ENCODE data around the gene FGFRL1. TPM values are rescaled to one million over a fixed set of nuclear protein-coding genes. Genes with fewer than 3 reads are reported as not detected.
A peak's percentile ranks its signal among the peaks of the same experiment; 100 is the strongest.

The FGFRL1 gene, protein sequence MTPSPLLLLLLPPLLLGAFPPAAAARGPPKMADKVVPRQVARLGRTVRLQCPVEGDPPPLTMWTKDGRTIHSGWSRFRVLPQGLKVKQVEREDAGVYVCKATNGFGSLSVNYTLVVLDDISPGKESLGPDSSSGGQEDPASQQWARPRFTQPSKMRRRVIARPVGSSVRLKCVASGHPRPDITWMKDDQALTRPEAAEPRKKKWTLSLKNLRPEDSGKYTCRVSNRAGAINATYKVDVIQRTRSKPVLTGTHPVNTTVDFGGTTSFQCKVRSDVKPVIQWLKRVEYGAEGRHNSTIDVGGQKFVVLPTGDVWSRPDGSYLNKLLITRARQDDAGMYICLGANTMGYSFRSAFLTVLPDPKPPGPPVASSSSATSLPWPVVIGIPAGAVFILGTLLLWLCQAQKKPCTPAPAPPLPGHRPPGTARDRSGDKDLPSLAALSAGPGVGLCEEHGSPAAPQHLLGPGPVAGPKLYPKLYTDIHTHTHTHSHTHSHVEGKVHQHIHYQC
- 10 to 100 TPM; 15.2 to 16.6 TPM for total RNA-seq

DNA sequence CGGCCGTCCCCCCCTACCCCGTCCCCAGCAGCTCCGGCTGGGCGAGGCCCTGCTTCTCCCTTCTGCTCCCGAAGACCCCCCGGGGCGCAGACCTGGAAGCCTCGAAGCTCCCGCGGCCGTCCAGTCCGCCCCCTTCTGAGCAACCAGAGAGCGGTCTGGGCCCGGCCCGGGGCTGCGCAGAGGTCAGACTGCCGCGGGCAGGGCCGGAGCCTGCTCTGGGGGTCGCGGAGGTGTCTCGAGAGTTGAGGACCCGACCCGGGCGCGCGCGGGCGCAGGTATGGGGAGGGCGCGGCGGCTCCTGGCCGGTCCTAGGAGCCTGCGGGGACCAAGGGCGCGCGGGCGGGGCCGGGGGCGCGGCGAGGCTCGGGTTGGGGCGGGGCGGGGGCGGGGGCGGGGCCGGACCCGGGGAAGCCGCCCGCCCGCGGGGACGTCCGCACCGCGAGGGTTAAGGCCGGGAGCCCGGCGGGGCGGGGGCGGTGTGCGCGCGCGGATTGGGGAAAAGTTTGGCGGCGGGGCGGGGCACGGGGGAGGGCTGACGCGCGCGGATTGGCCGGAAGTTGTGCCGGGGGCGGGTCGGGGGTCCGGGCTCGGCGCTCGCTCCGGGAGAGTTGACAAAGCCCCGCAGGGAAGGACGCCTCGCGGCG is at the start of gene FGFRL1:
TSS of gene FGFRL1 (plus strand) at position 605 of the 644 bp plus-strand sequence. CDS start 860 bp downstream, outside the sequence.
- Mint-ChIP-seq H3K9me3 (no peaks in the 10 kb centered on the region), H3K27me3 (peaks cover 24 to 25% of the 10 kb centered on the region in 2 donors), H3K27ac (peak within 1 kb of the TSS; percentile 85 to 95), H3K36me3 (peaks cover 5% of the 10 kb centered on the region), H3K4me3 (peak within 1 kb of the TSS; percentile 90), H3K4me1 (ENCODE audit: low read depth in 2 of 2) (peaks cover 12 to 13% of the 10 kb centered on the region in 2 donors)
- DNase-seq (ENCODE audit: low spot score) (peak; percentile 96), ATAC-seq (peak; percentile 73 to 79)

DNA sequence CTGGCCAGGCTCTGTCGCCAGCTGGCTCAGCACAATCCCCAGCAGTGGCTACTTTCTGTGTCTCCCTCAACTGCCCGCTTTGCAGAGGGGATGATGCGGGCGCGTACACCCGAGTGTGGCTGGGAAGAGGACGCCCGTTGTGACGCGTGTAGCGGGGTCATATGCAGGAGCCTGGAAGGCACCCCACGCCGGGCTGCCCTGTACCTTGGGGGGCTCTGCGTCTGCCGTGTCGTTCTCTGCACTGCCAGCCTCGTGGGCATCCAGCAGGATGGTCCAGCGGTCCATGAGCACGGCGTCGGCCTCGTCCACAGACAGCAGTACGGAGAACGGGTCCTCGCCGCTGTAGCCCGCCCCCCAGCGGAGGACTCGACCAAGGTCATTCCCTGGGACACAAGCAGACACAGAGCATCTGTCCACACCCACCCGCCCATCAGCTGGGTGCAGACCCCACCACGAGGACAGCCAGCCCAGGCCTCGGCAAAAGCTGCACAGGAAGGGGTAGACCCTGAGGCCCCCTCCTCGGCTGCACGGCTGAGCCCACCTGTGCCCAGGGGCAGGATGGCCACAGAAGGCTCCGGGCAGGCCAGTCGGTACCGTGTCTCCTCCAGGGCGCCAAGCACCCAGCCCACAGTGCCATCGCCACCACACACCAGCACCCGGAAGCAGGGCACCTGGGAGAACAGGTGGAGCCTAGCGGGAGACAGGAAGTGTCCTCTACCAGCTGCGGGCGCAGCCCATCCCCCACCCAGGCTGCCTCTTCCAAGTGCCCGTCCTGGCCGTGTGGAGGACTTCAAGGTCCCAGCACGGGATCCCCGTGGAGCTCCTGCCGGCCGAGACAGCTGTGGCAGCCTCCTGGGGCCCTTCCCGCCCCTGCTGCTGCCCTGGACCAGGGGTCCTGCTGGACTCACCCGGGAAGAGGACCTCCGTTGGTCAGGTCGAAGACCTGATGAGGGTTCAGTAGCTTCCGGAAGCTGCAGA is 48.9 kb upstream of the FGFRL1 start:
- DNase-seq (ENCODE audit: low spot score) (peak; percentile 59), ATAC-seq (no peak)
- Mint-ChIP-seq H3K9me3 (no peaks in the 10 kb centered on the region), H3K36me3 (no peaks in the 10 kb centered on the region), H3K27me3 (no peaks in the 10 kb centered on the region), H3K4me3 (no peak overlapping the region), H3K27ac (no peak overlapping the region), H3K4me1 (ENCODE audit: low read depth in 2 of 2) (peaks cover 0 to 6% of the 10 kb centered on the region in 2 donors)

DNA sequence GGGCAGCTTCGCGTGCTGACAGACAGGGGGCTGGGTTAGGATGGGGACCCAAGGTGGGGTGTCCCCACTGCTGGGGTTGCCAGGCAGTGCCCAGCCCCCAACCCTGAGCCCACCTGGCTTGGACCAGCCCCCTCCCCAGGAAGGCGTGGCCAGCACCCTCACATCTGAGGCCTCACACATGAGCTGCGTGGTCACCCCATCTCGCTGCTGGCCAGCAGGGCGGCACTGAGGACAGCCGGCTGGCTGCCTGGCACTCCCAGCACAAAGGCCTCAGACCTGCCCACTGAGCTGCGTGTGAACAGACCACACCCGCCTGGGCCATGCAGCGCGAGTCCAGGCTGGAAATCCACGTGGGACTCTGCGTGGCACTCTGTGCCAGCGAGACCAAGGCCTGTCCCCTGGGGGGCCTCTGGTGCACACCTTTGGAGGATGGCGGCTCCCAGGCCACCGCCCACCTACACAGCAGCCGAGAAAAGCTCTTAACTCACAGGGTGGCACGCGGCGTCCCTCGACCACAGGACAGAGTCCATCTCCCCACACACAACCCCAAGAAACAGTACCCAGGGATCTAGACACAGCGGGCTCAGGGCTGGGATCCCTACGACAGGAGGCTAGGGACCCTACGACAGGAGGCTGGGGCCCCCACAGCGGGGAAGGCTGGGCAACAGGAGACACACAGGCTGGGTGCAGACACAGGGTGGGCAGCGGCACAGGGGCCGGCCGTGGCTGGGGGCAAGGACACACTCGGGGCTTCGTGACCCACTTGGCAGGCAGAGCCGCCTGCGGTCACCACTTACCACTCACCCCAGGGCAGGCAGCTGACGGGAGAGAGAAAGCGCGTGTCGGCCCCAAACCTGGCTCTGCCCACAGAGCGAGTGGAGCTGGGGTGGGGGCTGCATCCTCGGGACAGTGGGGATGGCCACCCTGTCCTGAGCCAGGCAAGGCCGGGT is 47.9 kb upstream of the FGFRL1 start:
- H3K4me1 Mint-ChIP-seq (ENCODE audit: low read depth in 2 of 2) = peaks cover 0 to 6% of the 10 kb centered on the region in 2 donors
- DNase-seq (ENCODE audit: low spot score) (peak; percentile 60), ATAC-seq (no peak)
- no peaks in the 10 kb centered on the region for H3K36me3 Mint-ChIP-seq
- no peak overlapping the region for H3K4me3 Mint-ChIP-seq
- H3K9me3 Mint-ChIP-seq = no peaks in the 10 kb centered on the region
- no peaks in the 10 kb centered on the region for H3K27me3 Mint-ChIP-seq
- no peak overlapping the region for H3K27ac Mint-ChIP-seq

DNA sequence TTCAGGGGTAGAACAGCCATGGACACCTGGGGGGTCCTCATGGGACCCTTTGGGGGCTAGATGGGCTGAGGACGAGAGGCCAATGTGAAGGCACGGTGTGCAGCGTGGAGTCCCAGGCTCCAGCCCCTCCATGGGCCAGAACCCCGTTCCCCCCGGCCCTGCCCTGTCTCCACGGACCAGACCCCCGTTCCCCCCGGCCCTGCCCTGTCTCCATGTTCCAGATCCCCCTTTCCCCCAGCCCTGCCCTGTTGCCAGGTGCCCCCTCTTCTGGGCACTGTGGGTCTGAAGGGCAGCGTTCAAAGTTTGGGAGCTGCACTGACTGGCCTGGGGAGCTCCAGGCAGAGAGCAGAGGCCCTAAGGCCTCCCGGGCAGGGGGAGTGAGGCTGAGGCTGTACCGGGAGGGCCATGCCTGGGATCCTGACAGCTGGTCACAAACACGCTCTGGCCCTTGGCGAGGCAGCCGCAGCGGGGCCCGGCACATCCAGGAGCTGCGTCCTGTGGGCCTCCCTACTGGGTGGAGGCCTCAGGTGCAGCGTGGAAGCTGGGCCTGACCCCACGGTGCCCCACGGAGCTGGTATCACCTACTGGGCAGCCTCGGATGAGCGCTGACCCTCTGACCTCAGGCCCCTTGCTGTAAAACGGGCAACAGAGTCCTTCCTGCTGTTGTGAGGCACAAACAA is 46.9 kb upstream of the FGFRL1 start:
- H3K27me3 Mint-ChIP-seq = no peaks in the 10 kb centered on the region
- no peaks in the 10 kb centered on the region for H3K36me3 Mint-ChIP-seq
- ATAC-seq = no peak
- H3K27ac Mint-ChIP-seq = no peak overlapping the region
- DNase-seq (ENCODE audit: low spot score) = peak; percentile 58
- H3K9me3 Mint-ChIP-seq = no peaks in the 10 kb centered on the region
- H3K4me1 Mint-ChIP-seq (ENCODE audit: low read depth in 2 of 2) = peaks cover 0 to 2% of the 10 kb centered on the region in 2 donors
- no peak overlapping the region for H3K4me3 Mint-ChIP-seq

DNA sequence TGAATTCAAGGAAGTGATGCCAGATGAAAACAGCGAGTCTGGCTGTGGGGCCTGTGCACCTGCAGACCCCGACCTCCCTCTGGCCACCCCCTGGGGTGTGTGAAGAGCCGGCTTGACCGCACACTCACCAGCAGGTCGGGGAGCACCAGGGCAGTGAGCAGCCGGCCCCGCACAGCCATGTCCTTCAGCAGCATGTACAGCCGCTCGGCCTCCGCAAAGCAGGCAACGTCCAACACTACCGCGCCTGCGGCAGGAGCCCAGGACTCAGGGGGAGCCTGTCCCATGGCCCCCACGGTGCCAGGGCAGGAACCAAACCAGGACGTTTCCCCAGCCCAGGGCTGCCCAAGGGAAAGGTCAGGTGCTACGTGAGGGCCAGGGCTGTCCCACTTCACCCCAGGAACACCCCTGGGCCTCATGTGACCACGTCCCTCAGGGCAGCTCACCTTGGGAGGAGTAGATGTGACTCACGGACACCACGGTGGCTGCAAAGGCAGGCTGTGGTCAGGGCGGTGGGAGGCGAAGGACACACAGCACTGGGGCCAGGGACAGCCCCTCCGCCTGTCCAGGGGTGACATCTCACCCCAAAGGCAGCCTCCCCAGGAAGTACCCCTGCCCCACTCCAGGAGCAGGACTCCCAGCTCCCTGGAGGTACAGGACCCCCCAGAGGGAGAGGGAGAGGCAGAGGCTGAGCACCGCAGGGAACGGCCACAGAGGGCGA is 46.2 kb upstream of the FGFRL1 start:
- Mint-ChIP-seq H3K4me1 (ENCODE audit: low read depth in 2 of 2) (peaks cover 2 to 7% of the 10 kb centered on the region in 2 donors), H3K36me3 (no peaks in the 10 kb centered on the region), H3K4me3 (no peak overlapping the region), H3K27ac (no peak overlapping the region), H3K9me3 (no peaks in the 10 kb centered on the region), H3K27me3 (no peaks in the 10 kb centered on the region)
- peak; percentile 58 for DNase-seq (ENCODE audit: low spot score)
- ATAC-seq = no peak

DNA sequence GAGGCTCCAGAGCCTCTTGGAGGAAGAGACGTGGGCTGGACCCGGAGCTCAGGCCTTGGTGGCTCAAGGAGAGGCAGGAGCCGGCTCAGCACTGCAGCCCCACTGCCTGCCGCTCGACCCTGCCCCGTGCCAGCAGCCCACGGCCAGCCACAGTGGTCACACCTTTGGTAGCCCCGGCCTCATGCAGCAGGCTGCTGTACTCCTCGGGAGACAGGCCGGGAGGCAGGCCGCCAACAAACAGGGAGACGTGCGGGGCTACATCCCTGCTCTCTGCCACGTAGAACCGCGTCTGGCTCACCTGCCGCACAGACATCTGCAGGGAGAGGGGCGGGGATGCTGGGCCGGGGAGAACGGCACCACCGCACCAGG is 45.7 kb upstream of the FGFRL1 start:
- H3K4me3 Mint-ChIP-seq = no peak overlapping the region
- H3K4me1 Mint-ChIP-seq (ENCODE audit: low read depth in 2 of 2) = peaks cover 7 to 13% of the 10 kb centered on the region in 2 donors
- H3K36me3 Mint-ChIP-seq = no peaks in the 10 kb centered on the region
- H3K9me3 Mint-ChIP-seq = no peaks in the 10 kb centered on the region
- ATAC-seq (no peak), DNase-seq (ENCODE audit: low spot score) (no peak)
- no peak overlapping the region for H3K27ac Mint-ChIP-seq
- H3K27me3 Mint-ChIP-seq = no peaks in the 10 kb centered on the region

DNA sequence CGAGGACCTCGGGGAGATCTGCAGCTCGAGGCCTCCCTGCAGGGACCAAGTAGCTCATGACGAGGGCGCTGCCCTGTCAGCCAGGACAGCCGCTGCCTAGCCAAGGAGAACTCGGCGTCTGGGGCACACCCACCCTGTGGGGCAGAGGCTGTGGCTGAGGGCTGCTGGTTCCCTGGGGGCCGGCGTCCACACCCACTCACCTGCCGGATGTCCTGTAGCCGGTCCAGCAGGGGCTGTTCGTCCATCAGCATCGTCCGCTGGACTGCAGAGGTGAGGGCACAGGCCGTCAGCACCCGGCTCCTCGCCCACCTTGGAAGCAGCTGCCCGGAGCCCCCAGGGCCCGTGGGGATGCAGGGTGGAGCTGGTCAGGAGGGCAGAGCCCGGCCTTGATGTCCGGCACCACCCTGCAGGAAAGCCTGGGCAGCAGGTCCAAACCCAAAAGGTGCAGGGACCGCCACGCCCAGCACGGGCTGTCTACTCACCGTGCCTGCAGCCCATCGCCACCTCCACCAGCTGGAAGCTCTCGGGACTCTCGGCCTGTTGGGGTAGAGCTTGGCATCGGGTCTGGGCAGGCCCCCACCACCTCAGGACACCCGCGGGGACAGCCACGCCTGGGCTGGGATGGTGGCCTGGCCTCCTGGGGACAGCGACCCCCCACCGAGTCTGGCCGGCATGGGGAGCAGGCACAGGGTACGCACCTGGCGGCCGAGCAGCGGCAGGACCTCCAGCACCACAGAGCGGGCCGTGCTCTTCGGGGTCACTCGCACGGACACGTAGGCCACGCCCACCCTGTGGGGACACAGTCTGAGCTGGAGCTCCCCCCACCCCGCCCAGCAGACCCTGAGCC is 44.9 kb upstream of the FGFRL1 start:
- no peak for ATAC-seq
- Mint-ChIP-seq H3K9me3 (no peaks in the 10 kb centered on the region), H3K27me3 (no peaks in the 10 kb centered on the region), H3K36me3 (no peaks in the 10 kb centered on the region), H3K4me1 (ENCODE audit: low read depth in 2 of 2) (peaks cover 9 to 18% of the 10 kb centered on the region in 2 donors), H3K27ac (no peak overlapping the region), H3K4me3 (no peak overlapping the region)
- DNase-seq (ENCODE audit: low spot score) = peak; percentile 58

DNA sequence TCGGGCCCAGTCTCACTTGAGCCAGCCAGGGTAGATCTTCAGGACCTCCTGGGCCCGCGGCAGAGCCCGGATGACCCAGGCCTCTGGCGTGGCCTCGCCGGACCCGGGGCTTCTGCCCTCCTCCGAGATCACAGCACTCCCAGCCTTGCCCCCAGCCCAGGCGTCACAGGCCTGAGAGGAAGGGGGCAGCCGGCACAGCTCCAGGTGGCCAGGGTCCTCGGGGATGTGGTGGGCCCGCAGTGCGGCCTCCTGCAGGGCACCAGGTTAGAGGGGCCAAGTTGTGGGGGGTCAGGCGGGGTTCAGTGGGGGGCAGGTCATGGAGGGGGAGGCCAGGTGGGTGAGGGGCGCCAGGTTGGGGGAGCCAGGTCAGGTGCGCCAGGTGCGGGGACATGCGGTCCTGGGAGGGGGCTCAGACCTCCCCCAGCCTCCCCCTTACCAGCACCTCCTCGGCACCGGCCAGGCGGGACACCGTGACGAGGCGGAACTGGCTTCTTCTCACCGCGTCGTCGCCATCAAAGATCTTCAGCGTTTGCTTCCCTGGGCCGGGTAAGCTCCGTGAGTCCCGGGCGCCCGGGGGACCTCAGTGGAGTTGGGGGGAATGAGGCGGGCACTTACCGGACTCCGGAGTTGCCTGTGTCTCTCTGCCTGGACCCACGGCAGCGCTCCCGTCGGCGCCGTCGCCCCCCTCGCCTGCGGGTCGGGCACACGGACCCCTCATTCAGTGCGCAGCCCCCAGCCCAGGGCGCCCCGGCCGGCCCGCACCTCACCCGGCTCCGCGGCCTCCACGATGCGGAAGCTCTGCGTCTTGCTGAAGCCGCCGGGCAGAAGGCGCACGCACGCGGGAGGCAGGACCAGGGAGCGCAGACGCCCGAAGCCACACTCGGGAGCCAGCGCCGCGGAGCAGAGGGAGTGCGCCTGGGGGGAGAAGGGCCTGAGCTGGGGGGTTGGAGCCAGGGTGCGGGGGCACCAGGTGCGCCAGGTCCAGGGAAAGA is 44.0 kb upstream of the FGFRL1 start:
- Mint-ChIP-seq H3K4me3 (no peak overlapping the region), H3K27me3 (no peaks in the 10 kb centered on the region), H3K27ac (no peak overlapping the region), H3K36me3 (no peaks in the 10 kb centered on the region), H3K4me1 (ENCODE audit: low read depth in 2 of 2) (peaks cover 9 to 19% of the 10 kb centered on the region in 2 donors), H3K9me3 (no peaks in the 10 kb centered on the region)
- ATAC-seq (no peak), DNase-seq (ENCODE audit: low spot score) (no peak)

DNA sequence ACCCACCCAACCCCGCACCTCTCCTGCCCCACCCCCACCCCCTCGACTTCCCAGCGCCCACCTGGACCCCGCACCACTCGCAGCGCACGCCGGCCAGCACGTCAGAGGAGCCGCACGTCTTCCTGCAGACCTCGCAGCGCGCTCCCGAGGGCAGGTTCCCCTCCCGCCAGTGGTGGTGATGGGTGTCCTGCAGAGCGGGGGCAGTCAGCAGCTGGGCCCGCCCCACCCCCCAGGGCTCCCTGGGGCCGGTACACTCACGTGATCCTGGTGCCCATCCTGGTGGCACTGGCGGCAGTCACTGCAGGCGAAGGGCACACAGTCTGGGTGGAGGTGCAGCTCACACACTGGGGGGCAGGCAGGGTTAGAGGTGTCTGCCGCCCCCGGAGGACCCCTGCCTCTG is 43.2 kb upstream of the FGFRL1 start:
- Mint-ChIP-seq H3K9me3 (no peaks in the 10 kb centered on the region), H3K4me3 (no peak overlapping the region), H3K27ac (no peak overlapping the region), H3K36me3 (no peaks in the 10 kb centered on the region), H3K4me1 (ENCODE audit: low read depth in 2 of 2) (peaks cover 9 to 19% of the 10 kb centered on the region in 2 donors), H3K27me3 (no peaks in the 10 kb centered on the region)
- DNase-seq (ENCODE audit: low spot score) (no peak), ATAC-seq (no peak)

DNA sequence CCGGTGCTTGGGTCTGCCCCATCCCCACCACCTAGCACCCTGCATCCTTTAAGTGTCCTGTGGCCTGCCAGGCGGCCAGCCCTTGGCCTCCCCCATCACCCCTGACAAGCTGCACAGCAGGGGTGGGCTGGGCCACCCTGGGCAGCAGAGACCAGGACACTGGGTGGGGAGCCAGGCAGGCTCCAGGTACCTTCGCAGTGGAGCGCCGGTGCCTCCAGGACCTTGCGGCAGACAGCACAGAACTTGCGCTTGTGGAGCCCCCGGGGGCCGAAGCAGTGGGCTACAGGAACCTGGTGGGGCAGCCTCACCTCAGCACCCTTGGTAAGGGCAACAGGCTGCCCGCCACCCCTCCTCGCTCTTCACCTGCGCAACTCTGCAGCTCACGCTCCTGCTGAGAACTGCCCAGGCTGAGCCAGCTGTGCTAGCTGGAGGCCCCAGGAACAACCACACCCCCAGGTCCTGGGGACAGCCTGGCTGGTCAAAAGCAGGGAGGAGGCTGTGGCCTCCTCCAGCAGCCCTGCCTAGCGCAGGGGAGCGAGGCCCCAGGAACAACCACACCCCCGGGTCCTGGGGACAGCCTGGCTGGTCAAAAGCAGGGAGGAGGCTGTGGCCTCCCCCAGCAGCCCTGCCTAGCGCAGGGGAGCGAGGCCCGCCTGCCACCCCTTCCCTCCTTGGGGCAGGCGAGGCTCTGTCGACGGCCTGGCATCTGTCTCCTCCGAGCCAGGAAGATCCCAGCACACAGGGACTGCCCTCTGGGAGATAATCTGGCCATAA is 42.6 kb upstream of the FGFRL1 start:
- no peak overlapping the region for H3K27ac Mint-ChIP-seq
- DNase-seq (ENCODE audit: low spot score) (no peak), ATAC-seq (no peak)
- H3K9me3 Mint-ChIP-seq = no peaks in the 10 kb centered on the region
- H3K27me3 Mint-ChIP-seq = no peaks in the 10 kb centered on the region
- H3K4me3 Mint-ChIP-seq = no peak overlapping the region
- H3K4me1 Mint-ChIP-seq (ENCODE audit: low read depth in 2 of 2) = peaks cover 9 to 16% of the 10 kb centered on the region in 2 donors
- H3K36me3 Mint-ChIP-seq = no peaks in the 10 kb centered on the region
